Measurements from ENCODE around the gene TTC39B. TPM values are rescaled to one million over a fixed set of nuclear protein-coding genes. Genes with fewer than 3 reads are reported as not detected.
"Not testable (repeated sequence)": the region's sequence is repeated elsewhere in the genome, so short reads cannot be mapped to it uniquely, and the experiment has no call there.

TTC39B gene
- total and polyA plus RNA-seq, 2 donors (not counting 3 experiments of a cell fraction or from before 2014, with no cell fraction given) = 1.0 to 5.4 TPM

- H3K27me3 ChIP-seq (ENCODE audit: control insufficient read depth in 2 of 2, insufficient read depth in 2 of 2, low read length in 2 of 2); H3K79me2 ChIP-seq (ENCODE audit: control insufficient read depth, insufficient read depth, low read length); POLR2A ChIA-PET; H2AFZ ChIP-seq (ENCODE audit: low read depth, low read length); H3K9me1 ChIP-seq (replicated peaks; ENCODE audit: control insufficient read depth, extremely low read depth, insufficient read depth, low read length); DNase-seq (ENCODE audit: low read depth, low spot score); H4K20me1 ChIP-seq (replicated peaks; ENCODE audit: control insufficient read depth, extremely low read depth, insufficient read depth, low read length); H3K4me2 ChIP-seq (ENCODE audit: insufficient read depth, low read length); BruUV-seq (replicated peaks); H3K9me3 ChIP-seq (replicated peaks; ENCODE audit: control insufficient read depth, insufficient read depth, low read length); dilution Hi-C loops (cut with MboI; ENCODE audit: extremely low pct_ligation_motif_present, low sequenced_read_pairs); H3K4me1 ChIP-seq (ENCODE audit: control insufficient read depth, extremely low read depth, insufficient read depth, low read length); H3K4me3 ChIP-seq (replicated peaks in 1 of 3; ENCODE audit: insufficient read depth in 1 of 3, low read depth in 1 of 3, low read length in 3 of 3); FAIRE-seq; H3K27ac ChIP-seq (ENCODE audit: insufficient read depth, low read depth, low read length); H3K9ac ChIP-seq (replicated peaks; ENCODE audit: extremely low read depth, insufficient read depth, low read length); H3K36me3 ChIP-seq (ENCODE audit: control insufficient read depth in 2 of 2, extremely low read depth in 1 of 2, insufficient read depth in 2 of 2, low read length in 2 of 2): not testable (repeated sequence)
- intact Hi-C loops (cut with micrococcal nuclease) = loop anchor here (1.0 kb wide), 1 partner anchor 75 kb away; the partner anchor contains the start of gene TTC39B
- CTCF ChIA-PET = interaction anchor here (1.5 to 2.3 kb wide), 7 partner anchors 10 to 373 kb away, joined by 3 to 18 read pairs (median 4); no protein-coding TSS in a partner anchor
Observed at GRCh38 chr9:15232706-15233280, 74.2 kb downstream of the TTC39B start.

DNA sequence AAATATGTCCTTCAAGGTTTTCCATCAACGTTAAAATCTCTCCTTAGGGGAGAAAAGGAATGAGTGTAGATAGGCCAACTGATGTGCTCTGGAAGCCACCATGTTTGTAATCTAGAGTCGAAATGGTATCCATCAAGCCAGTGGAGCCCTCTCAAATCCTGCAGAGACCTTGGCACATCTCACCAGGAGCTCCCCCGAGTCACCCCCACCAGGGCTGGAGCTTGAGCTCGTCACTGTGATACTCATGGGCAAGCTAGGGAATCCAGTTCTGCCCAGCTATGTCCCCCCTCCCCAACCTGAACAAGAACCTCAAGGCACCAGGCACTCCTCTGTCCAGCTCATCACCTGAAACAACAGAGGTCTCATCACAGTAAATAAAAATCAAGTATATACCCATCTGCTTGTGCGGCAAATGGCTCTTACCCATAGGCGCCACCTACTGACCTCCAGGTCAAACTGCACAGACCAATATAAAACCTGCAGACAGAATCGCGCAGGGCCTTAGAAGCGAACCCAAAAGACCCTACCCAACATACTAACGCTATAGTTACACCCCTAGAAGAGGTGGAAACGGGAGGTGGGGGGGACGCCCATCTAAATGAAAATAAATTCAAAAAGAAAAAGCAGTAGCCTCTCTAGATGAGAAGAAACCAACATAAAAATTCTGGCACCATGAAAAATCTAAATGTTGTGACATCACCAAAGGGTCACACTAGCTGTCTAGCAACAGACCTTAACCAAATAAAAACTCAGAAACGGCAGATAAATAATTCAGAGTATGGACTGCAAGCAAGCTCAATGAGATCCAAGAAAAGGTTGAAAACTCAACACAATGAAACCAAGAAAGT lies 75.0 kb downstream of the TTC39B start:
- dilution Hi-C loops (cut with MboI; ENCODE audit: extremely low pct_ligation_motif_present, low sequenced_read_pairs) = no loop called here
- intact Hi-C loops (cut with micrococcal nuclease) = loop anchor here (1.0 kb wide), 1 partner anchor 75 kb away; the partner anchor contains the start of gene TTC39B
- H3K27ac ChIP-seq (ENCODE audit: insufficient read depth, low read depth, low read length) = no peak overlapping the region
- FAIRE-seq (peak; percentile 71), DNase-seq (ENCODE audit: low read depth, low spot score) (peak; percentile 40)
- H3K4me1 ChIP-seq (ENCODE audit: control insufficient read depth, extremely low read depth, insufficient read depth, low read length) = no peaks in the 10 kb centered on the region
- H3K9me3 ChIP-seq (replicated peaks; ENCODE audit: control insufficient read depth, insufficient read depth, low read length) = no peaks in the 10 kb centered on the region
- H3K36me3 ChIP-seq (ENCODE audit: control insufficient read depth in 2 of 2, extremely low read depth in 1 of 2, insufficient read depth in 2 of 2, low read length in 2 of 2) = no peaks in the 10 kb centered on the region
- H3K9ac ChIP-seq (replicated peaks; ENCODE audit: extremely low read depth, insufficient read depth, low read length) = no peak overlapping the region
- no peak overlapping the region for H3K4me2 ChIP-seq (ENCODE audit: insufficient read depth, low read length)
- ChIA-PET POLR2A (no interaction called here), CTCF (interaction anchor here (0.7 to 2.3 kb wide), 18 partner anchors 9 to 374 kb away, joined by 3 to 18 read pairs (median 4); no protein-coding TSS in a partner anchor)
- H3K9me1 ChIP-seq (replicated peaks; ENCODE audit: control insufficient read depth, extremely low read depth, insufficient read depth, low read length) = no peaks in the 10 kb centered on the region
- H3K27me3 ChIP-seq (ENCODE audit: control insufficient read depth in 2 of 2, insufficient read depth in 2 of 2, low read length in 2 of 2) = no peaks in the 10 kb centered on the region
- no peak overlapping the region for H3K4me3 ChIP-seq (replicated peaks in 1 of 3; ENCODE audit: insufficient read depth in 1 of 3, low read depth in 1 of 3, low read length in 3 of 3)
- H4K20me1 ChIP-seq (replicated peaks; ENCODE audit: control insufficient read depth, extremely low read depth, insufficient read depth, low read length) = no peaks in the 10 kb centered on the region
- no TSS peak for BruUV-seq (replicated peaks)
- TF ChIP-seq CTCF (IDR thresholded peaks at IDR 0.05; ENCODE audit: extremely low read depth in 1 of 2, insufficient read depth in 1 of 2, low read depth in 1 of 2, low read length in 2 of 2) (peak; percentile 59 to 64), POLR2AphosphoS5 (IDR thresholded peaks at IDR 0.05; ENCODE audit: insufficient read depth, low read depth, low read length) (no peak), EZH2 (IDR thresholded peaks at IDR 0.05; ENCODE audit: borderline replicate concordance, low read depth, low read length, severe bottlenecking) (no peak), FOS (IDR thresholded peaks at IDR 0.05; ENCODE audit: borderline replicate concordance, insufficient read depth, low read length) (no peak), GATA2 (IDR thresholded peaks at IDR 0.05; ENCODE audit: insufficient read depth, insufficient read length, low read depth, low read length) (no peak)
- no peak overlapping the region for H2AFZ ChIP-seq (ENCODE audit: low read depth, low read length)
- no peaks in the 10 kb centered on the region for H3K79me2 ChIP-seq (ENCODE audit: control insufficient read depth, insufficient read depth, low read length)

Measured in endothelial cell of umbilical vein (primary cell).